Measurements from ENCODE around the gene OR4C11.

The OR4C11 gene

GRCh38 chr11:55607545-55607944 is at the start of gene OR4C11:
TSS of gene OR4C11 (minus strand) at chr11:55607645. CDS start at chr11:55604373, 3,272 bp downstream.
- DNase-seq (ENCODE audit: low spot score): no peak

GRCh38 chr11:55655096-55655495 is 47.7 kb upstream of the OR4C11 start:
- DNase-seq (ENCODE audit: low spot score): no peak

- no peak for DNase-seq (ENCODE audit: low spot score)
Measured at GRCh38 chr11:55652560-55652959, 45.1 kb upstream of the OR4C11 start.

GRCh38 chr11:55648027-55648426 is 40.6 kb upstream of the OR4C11 start, which contains the start of gene OR4S2:
TSS of gene OR4S2 (plus strand) at chr11:55648327. CDS start at chr11:55650904, 2,577 bp downstream.
- no peak for DNase-seq (ENCODE audit: low spot score)

GRCh38 chr11:55634813-55635212 is 27.4 kb upstream of the OR4C11 start, which contains the start of gene OR4P4:
TSS of gene OR4P4 (plus strand) at chr11:55635113.
- DNase-seq (ENCODE audit: low spot score): no peak

GRCh38 chr11:55624531-55624930 is 17.1 kb upstream of the OR4C11 start:
- DNase-seq (ENCODE audit: low spot score): no peak

- DNase-seq (ENCODE audit: low spot score): no peak
Measured at GRCh38 chr11:55572548-55572947, 34.9 kb downstream of the OR4C11 start.

GRCh38 chr11:55571828-55572227 is 35.6 kb downstream of the OR4C11 start, which contains the start of gene OR4C16:
TSS of gene OR4C16 (plus strand) at chr11:55572128. CDS start at chr11:55572128, 0 bp downstream.
- no peak for DNase-seq (ENCODE audit: low spot score)

- DNase-seq (ENCODE audit: low spot score): no peak
Measured at GRCh38 chr11:55554169-55554568, 53.3 kb downstream of the OR4C11 start, which contains the start of gene OR4C15. TSS of gene OR4C15 (plus strand) at chr11:55554469. CDS start at chr11:55554469, 0 bp downstream.

All from CD4-positive, alpha-beta T cell treated with Interleukin-6 at 100 ng/mL for 8 hours (primary cell).